ENCODE results near the gene KEL. TPM values are rescaled to one million over a fixed set of nuclear protein-coding genes. Genes with fewer than 3 reads are reported as not detected.

The KEL gene, protein sequence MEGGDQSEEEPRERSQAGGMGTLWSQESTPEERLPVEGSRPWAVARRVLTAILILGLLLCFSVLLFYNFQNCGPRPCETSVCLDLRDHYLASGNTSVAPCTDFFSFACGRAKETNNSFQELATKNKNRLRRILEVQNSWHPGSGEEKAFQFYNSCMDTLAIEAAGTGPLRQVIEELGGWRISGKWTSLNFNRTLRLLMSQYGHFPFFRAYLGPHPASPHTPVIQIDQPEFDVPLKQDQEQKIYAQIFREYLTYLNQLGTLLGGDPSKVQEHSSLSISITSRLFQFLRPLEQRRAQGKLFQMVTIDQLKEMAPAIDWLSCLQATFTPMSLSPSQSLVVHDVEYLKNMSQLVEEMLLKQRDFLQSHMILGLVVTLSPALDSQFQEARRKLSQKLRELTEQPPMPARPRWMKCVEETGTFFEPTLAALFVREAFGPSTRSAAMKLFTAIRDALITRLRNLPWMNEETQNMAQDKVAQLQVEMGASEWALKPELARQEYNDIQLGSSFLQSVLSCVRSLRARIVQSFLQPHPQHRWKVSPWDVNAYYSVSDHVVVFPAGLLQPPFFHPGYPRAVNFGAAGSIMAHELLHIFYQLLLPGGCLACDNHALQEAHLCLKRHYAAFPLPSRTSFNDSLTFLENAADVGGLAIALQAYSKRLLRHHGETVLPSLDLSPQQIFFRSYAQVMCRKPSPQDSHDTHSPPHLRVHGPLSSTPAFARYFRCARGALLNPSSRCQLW
- polyA plus RNA-seq (2013, experiment 1 of 2): 3.4 TPM
- 1.3 TPM for polyA plus RNA-seq (2013, experiment 2 of 2)

DNA sequence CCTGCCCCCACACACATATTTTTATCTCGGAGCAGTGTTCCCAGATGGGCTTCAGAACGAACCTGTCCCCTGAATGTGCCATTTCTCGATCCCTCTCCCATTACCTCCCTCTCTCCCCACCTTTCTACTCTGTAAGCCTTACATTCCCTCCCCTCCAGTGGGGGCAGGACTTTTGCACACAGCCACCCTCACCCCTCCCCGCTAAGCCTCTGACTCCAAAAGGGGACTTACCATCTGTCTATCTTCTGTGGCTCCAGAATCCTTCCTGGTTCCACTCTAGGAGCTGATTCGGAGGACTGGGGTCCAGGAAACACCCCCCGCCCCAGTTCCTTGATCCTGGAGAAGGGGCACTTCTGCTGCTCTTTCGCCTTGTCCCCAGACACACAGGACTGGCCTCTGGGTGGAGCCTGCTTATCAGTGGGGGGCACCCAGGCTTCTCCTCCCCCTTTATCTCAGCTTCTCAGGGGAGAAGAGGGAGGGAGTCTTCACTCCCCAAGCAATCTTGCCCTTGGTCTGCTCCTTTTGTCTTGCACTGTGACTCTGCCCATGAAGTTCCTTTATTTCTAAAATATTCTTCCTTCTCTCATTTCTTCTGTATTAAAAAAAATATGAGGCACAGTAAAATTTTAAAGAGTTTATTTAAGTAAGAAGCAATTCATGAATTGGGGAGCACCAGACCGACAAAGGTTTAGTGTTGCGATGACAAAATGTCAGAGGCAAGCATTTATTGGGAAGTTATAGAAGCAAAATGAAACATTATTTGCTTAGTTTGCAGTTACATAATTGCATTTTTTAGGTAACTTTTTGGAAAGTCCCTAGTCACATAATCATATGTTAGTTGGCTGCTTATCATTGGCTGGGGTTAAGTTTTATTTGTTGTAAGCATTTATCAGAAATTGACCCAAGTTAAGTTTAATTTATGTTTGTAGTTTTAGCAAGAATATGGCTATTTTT, at the start of gene KEL:
Gene KEL (minus strand): TSS at position 391 of the 954 bp plus-strand sequence. CDS start 157 bp downstream, at position 234.
- H3K27ac ChIP-seq (ENCODE audit: low read depth, low read length, severe bottlenecking): no peak within 1 kb of the TSS
- H3K36me3 ChIP-seq (ENCODE audit: control insufficient read depth, insufficient read depth, low read length): no peaks in the 10 kb centered on the region
- no peaks in the 10 kb centered on the region for H3K9me3 ChIP-seq (ENCODE audit: control insufficient read depth, low read length)
- no peak within 1 kb of the TSS for H3K4me3 ChIP-seq (ENCODE audit: extremely low read depth, insufficient read depth, low read length, poor library complexity, severe bottlenecking)
- H3K4me1 ChIP-seq (ENCODE audit: control insufficient read depth, insufficient read depth, low read length, poor library complexity, severe bottlenecking): peaks cover 9% of the 10 kb centered on the region
- WGBS, 2 experiments (ENCODE audit: insufficient coverage in 2 of 2): 68 to 82% methylated on average over 4 to 9 of the region's 9 CpGs

DNA sequence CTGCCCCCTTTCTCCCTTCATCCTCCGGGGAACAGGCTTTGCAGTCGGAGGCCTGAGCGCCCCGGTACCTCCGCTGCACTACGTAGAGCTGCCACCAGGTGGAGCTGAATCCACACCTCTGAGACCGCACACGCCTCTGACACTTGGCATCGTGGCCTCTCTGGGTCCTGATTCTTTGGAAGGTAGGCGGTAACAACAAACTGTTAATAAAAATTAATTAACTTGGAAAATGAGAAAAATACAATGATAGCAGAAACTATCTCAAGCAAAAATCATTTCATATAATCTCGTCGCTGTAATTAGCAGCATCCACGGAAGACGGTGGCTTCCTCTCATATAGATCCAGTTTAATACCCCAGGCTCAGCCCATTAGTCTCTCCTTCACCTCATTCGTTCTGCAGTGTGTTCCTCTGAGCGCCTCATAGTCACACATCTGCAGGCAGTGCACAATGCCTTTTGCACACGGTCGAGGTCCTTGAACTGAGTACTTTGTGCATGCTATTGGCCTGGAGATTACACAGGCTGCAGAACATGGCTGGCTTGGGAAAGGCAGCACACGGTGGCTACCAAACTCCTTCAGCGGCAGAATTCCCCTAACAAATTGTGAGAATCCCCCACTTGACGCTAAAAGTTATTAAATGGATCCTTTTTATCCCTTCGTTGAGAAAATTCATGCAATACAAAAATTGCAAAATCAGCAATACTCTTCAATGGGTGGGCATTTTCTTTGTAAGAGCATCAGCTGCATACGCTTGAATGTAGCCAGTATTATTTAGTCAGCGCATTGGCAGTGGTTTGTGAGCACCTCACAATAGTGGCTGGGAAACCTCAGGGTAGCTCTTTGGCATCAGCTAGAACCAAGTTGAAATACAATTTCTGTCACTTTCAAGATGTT, 46.1 kb upstream of the KEL start:
- WGBS, 2 experiments (ENCODE audit: insufficient coverage in 2 of 2): 60 to 83% methylated on average over 14 to 17 of the region's 24 CpGs

DNA sequence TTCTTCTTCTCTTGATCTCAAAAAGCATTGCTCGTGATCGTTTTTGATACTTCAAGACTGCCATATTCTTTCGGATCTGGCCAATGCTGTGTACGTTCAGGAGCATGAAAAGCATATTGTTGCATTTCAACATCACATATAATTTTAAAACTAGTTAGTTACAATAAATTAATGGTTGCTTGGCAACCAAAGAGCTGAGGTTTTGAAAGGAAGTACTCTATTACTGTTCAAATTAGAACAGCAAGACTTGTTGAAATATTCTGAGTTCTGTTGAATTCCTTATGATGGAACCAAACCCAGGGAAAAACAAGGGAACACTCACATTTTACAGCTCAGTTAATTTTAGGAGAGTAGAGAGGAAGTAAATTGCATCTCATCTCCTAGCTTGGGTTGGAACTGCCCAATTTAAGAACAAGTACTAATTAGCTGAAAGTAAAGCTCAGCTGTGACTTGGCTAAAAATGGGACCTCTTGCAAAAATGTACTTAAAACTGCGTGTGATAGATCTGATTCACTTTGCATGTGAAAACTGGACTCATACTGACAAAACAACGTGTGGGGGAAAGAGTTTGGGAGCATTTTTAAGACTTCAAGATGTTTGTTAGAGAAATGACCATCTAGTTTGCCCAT, 43.6 kb upstream of the KEL start:
- H3K4me3 ChIP-seq (ENCODE audit: extremely low read depth, insufficient read depth, low read length, poor library complexity, severe bottlenecking): no peak overlapping the region
- peaks cover 7% of the 10 kb centered on the region for H3K4me1 ChIP-seq (ENCODE audit: control insufficient read depth, insufficient read depth, low read length, poor library complexity, severe bottlenecking)
- H3K9me3 ChIP-seq (ENCODE audit: control insufficient read depth, low read length): no peaks in the 10 kb centered on the region
- no peak overlapping the region for H3K27ac ChIP-seq (ENCODE audit: low read depth, low read length, severe bottlenecking)
- WGBS, 2 experiments (ENCODE audit: insufficient coverage in 2 of 2): 74 to 84% methylated on average over 3 to 4 of the region's 6 CpGs
- H3K36me3 ChIP-seq (ENCODE audit: control insufficient read depth, insufficient read depth, low read length): no peaks in the 10 kb centered on the region

More for the DNA sequence above, 46.1 kb upstream of the KEL start:
- Histone ChIP-seq H3K27ac (ENCODE audit: low read depth, low read length, severe bottlenecking) (no peak overlapping the region), H3K4me1 (ENCODE audit: control insufficient read depth, insufficient read depth, low read length, poor library complexity, severe bottlenecking) (peaks cover 7% of the 10 kb centered on the region), H3K36me3 (ENCODE audit: control insufficient read depth, insufficient read depth, low read length) (no peaks in the 10 kb centered on the region), H3K4me3 (ENCODE audit: extremely low read depth, insufficient read depth, low read length, poor library complexity, severe bottlenecking) (no peak overlapping the region), H3K9me3 (ENCODE audit: control insufficient read depth, low read length) (no peaks in the 10 kb centered on the region)

DNA sequence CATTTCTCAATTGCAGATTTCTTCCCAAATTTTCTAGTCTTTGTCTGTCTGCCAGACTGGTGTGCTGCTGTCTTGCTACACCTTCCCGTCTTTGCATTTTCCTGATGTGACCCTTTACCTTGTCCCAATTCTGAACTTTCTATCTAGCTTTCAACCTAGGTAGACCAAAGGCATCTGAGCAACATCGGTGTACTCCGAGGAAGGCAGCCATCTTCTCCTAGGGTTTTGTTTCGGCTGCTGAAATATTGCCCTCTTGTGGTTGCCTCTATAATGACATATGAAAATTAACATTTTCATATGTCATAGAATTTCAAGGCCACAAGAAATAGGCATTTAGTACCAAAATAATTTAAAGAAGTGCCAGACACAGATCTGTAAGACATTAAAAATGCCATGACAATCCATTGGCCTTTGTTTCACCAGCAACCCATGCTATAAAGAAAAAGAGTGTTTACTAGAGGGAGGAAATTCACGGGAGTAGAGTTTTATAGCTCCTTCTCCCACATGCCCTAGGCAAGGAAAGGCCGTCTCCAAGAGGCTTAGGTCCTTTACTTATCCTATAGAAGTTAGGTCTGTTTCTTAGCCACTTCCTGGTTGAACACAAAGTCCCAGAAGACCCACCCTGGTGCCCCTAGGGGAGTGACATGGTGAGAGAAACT, 41.4 kb upstream of the KEL start:
- peaks cover 3% of the 10 kb centered on the region for H3K4me1 ChIP-seq (ENCODE audit: control insufficient read depth, insufficient read depth, low read length, poor library complexity, severe bottlenecking)
- no peaks in the 10 kb centered on the region for H3K9me3 ChIP-seq (ENCODE audit: control insufficient read depth, low read length)
- 42 to 73% methylated on average over 1 of the region's 6 CpGs for WGBS, 2 experiments (ENCODE audit: insufficient coverage in 2 of 2)
- no peak overlapping the region for H3K27ac ChIP-seq (ENCODE audit: low read depth, low read length, severe bottlenecking)
- H3K36me3 ChIP-seq (ENCODE audit: control insufficient read depth, insufficient read depth, low read length): no peaks in the 10 kb centered on the region
- no peak overlapping the region for H3K4me3 ChIP-seq (ENCODE audit: extremely low read depth, insufficient read depth, low read length, poor library complexity, severe bottlenecking)

DNA sequence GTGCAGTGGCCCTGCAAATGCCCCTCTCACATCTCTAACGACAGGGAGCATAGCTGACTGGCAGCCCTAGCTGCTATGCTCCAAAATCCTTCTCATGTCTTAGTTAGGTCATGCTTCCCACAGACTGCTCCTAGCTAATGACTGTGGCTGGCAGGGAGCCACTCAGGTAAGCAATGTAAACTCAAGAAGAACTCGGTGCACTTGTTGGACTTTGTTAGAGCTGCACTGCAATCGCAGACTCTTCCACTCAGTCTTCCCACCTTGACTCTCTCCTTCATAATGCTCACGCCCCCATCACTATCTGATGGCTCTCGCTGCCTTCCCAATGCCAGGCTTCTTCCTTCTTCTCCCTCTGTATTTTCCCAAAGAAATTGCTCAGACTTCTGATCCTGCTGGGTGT, 40.7 kb upstream of the KEL start:
- H3K4me3 ChIP-seq (ENCODE audit: extremely low read depth, insufficient read depth, low read length, poor library complexity, severe bottlenecking): no peak overlapping the region
- H3K4me1 ChIP-seq (ENCODE audit: control insufficient read depth, insufficient read depth, low read length, poor library complexity, severe bottlenecking): peaks cover 3% of the 10 kb centered on the region
- WGBS, 2 experiments (ENCODE audit: insufficient coverage in 2 of 2): 92 to 93% methylated on average over 4 to 5 of the region's 5 CpGs
- no peaks in the 10 kb centered on the region for H3K36me3 ChIP-seq (ENCODE audit: control insufficient read depth, insufficient read depth, low read length)
- H3K9me3 ChIP-seq (ENCODE audit: control insufficient read depth, low read length): no peaks in the 10 kb centered on the region
- H3K27ac ChIP-seq (ENCODE audit: low read depth, low read length, severe bottlenecking): no peak overlapping the region

DNA sequence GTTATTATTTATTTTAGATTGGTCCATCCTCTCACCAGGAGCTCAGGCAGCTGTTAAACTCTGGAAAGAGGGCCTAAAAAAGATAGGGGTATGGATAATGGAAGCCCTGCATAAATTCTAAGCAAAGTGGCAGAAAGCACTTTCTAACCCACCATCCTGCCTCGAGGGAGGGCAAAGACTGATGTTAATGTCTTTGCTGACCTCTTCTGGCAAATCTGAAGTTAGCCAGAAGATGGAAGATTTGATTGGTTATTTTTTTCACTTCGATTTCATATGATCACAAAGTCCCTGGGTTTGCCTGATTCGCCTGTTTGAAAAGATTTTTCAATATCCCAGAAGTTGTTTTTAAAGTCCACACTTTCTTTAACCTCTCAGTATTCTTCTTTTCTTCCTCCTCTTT, 39.9 kb upstream of the KEL start:
- WGBS, 2 experiments (ENCODE audit: insufficient coverage in 2 of 2): 40 to 44% methylated on average over 1 to 3 of the region's 3 CpGs
- H3K4me3 ChIP-seq (ENCODE audit: extremely low read depth, insufficient read depth, low read length, poor library complexity, severe bottlenecking): no peak overlapping the region
- H3K4me1 ChIP-seq (ENCODE audit: control insufficient read depth, insufficient read depth, low read length, poor library complexity, severe bottlenecking): peaks cover 3% of the 10 kb centered on the region
- no peaks in the 10 kb centered on the region for H3K36me3 ChIP-seq (ENCODE audit: control insufficient read depth, insufficient read depth, low read length)
- H3K9me3 ChIP-seq (ENCODE audit: control insufficient read depth, low read length): no peaks in the 10 kb centered on the region
- no peak overlapping the region for H3K27ac ChIP-seq (ENCODE audit: low read depth, low read length, severe bottlenecking)

DNA sequence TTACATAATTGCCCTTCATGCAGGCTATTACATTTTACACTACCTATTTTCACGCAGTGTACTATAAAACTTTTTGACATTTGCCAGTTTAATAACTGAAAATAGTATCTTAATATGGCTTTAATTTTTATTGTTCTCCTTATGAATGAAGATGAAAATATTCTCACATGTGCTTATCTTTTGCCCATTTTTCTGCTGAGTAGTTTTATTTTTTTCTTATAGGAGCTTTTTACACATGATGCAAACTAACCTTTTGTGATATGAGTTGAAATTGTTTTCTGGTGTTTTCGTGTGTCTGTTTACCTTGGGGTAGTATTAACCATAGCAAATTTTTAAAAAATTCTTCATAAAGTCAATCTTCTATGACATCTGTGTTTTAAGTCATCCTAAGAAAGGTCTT, 38.5 kb upstream of the KEL start:
- Histone ChIP-seq H3K27ac (ENCODE audit: low read depth, low read length, severe bottlenecking) (no peak overlapping the region), H3K4me3 (ENCODE audit: extremely low read depth, insufficient read depth, low read length, poor library complexity, severe bottlenecking) (no peak overlapping the region), H3K4me1 (ENCODE audit: control insufficient read depth, insufficient read depth, low read length, poor library complexity, severe bottlenecking) (peaks cover 3% of the 10 kb centered on the region), H3K36me3 (ENCODE audit: control insufficient read depth, insufficient read depth, low read length) (no peaks in the 10 kb centered on the region), H3K9me3 (ENCODE audit: control insufficient read depth, low read length) (no peaks in the 10 kb centered on the region)
- no CpG with 5 or more reads among the region's 2 CpGs for WGBS, 2 experiments (ENCODE audit: insufficient coverage in 2 of 2)

DNA sequence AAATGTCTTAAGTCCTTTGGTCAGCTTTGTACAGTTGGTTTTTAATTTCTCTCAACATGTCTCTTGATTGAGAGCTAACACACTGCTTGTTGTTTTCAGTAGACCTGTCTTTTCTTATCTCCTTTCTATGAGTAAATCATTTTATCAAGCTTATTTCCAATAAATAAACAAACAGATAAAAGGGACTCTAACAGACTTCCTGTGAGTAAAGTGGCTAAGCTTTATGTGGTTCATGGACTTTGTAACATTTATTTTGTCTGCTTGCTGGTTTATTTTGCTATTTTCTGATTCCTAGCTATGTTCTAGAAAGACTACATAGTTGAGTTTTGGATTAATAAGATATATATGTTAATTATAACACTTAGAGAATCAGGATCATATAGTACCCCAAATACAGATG, 37.6 kb upstream of the KEL start:
- H3K4me3 ChIP-seq (ENCODE audit: extremely low read depth, insufficient read depth, low read length, poor library complexity, severe bottlenecking): no peak overlapping the region
- no peaks in the 10 kb centered on the region for H3K9me3 ChIP-seq (ENCODE audit: control insufficient read depth, low read length)
- no peak overlapping the region for H3K27ac ChIP-seq (ENCODE audit: low read depth, low read length, severe bottlenecking)
- no peaks in the 10 kb centered on the region for H3K36me3 ChIP-seq (ENCODE audit: control insufficient read depth, insufficient read depth, low read length)
- peaks cover 3% of the 10 kb centered on the region for H3K4me1 ChIP-seq (ENCODE audit: control insufficient read depth, insufficient read depth, low read length, poor library complexity, severe bottlenecking)

DNA sequence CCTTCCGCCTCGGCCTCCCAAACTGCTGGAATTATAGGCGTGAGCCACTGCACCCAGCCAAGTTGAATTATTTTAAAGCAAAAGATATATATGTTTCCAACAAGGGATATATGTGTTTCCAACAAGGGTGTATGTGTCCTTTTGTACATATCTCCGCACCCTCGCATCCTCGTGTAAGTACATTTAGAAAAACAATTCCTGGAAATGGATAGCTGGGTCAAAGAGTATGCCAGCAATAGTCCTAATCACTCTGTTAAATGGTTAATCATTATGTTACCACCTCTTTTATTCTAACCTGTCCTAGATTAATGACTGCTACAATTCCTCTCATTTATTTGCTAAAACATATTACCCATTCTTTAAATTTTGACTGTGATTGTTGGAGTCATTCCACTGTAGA, 36.8 kb upstream of the KEL start:
- no peaks in the 10 kb centered on the region for H3K9me3 ChIP-seq (ENCODE audit: control insufficient read depth, low read length)
- 88 to 94% methylated on average over 3 of the region's 6 CpGs for WGBS, 2 experiments (ENCODE audit: insufficient coverage in 2 of 2)
- H3K27ac ChIP-seq (ENCODE audit: low read depth, low read length, severe bottlenecking): no peak overlapping the region
- no peak overlapping the region for H3K4me3 ChIP-seq (ENCODE audit: extremely low read depth, insufficient read depth, low read length, poor library complexity, severe bottlenecking)
- peaks cover 3% of the 10 kb centered on the region for H3K4me1 ChIP-seq (ENCODE audit: control insufficient read depth, insufficient read depth, low read length, poor library complexity, severe bottlenecking)
- no peaks in the 10 kb centered on the region for H3K36me3 ChIP-seq (ENCODE audit: control insufficient read depth, insufficient read depth, low read length)
